T-helper 22 cell (primary cell): ENCODE results near the gene SEMA3E.

Experiments
- DNase-seq: peaks from one replicate; pipeline ENCODE4 v3.0.0-alpha.2; 2020; ENCODE audit warnings: low read depth

SEMA3E gene

GRCh38 chr7:83347945-83348444, 300.9 kb downstream of the SEMA3E start:
- DNase-seq: no peak

- no peak for DNase-seq
Observed at GRCh38 chr7:83339907-83340306, 309.0 kb downstream of the SEMA3E start.

- DNase-seq: no peak
Observed at GRCh38 chr7:83338277-83338950, 310.5 kb downstream of the SEMA3E start.

- no peak for DNase-seq
Observed at GRCh38 chr7:83337050-83337449, 311.9 kb downstream of the SEMA3E start.

- DNase-seq: no peak
Observed at GRCh38 chr7:83326223-83326622, 322.7 kb downstream of the SEMA3E start.

- no peak for DNase-seq
Observed at GRCh38 chr7:83325083-83325482, 323.9 kb downstream of the SEMA3E start.

- DNase-seq: no peak
Observed at GRCh38 chr7:83324596-83324995, 324.3 kb downstream of the SEMA3E start.

GRCh38 chr7:83321011-83321410, 327.9 kb downstream of the SEMA3E start:
- no peak for DNase-seq

- DNase-seq: no peak
Observed at GRCh38 chr7:83313931-83314330, 335.0 kb downstream of the SEMA3E start.
